Parathyroid adenoma (tissue), 2 donors: ENCODE results near the gene LRG1.

ENCODE experiments used
- H2AFZ ChIP-seq: fragments of 300-600 bp; sonication (generic); one replicate; pipeline ENCODE4 v1.7.0; 2017; ENCODE audit warnings: antibody characterized with exemption, mild to moderate bottlenecking
- H3K27ac ChIP-seq: fragments of 300-600 bp; sonication (generic); one replicate; pipeline ENCODE4 v1.7.0; 2017
- H3K27me3 ChIP-seq: fragments of 300-600 bp; sonication (generic); one replicate; pipeline ENCODE4 v1.7.0; 2017; ENCODE audit warnings: low read length; ENCODE audit not compliant: control insufficient read depth, insufficient read depth
- H3K36me3 ChIP-seq: fragments of 300-600 bp; sonication (generic); one replicate; pipeline ENCODE4 v1.7.0; 2017; ENCODE audit warnings: low read length; ENCODE audit not compliant: control insufficient read depth, insufficient read depth
- H3K4me1 ChIP-seq: fragments of 300-600 bp; sonication (generic); one replicate; pipeline ENCODE4 v1.7.0; 2017; ENCODE audit warnings: control low read depth
- H3K4me2 ChIP-seq: fragments of 300-600 bp; sonication (generic); one replicate; pipeline ENCODE4 v1.7.0; 2017; ENCODE audit warnings: low read length
- H3K4me3 ChIP-seq: fragments of 300-600 bp; sonication (generic); one replicate; pipeline ENCODE4 v1.7.0; 2017; ENCODE audit warnings: low read depth, low read length
- H3K79me2 ChIP-seq: fragments of 300-600 bp; sonication (generic); one replicate; pipeline ENCODE4 v1.7.0; 2017; ENCODE audit warnings: control low read depth
- H3K9ac ChIP-seq: fragments of 300-600 bp; sonication (generic); one replicate; pipeline ENCODE4 v1.7.0; 2017; ENCODE audit warnings: mild to moderate bottlenecking
- H3K9me3 ChIP-seq: fragments of 300-600 bp; sonication (generic); one replicate; pipeline ENCODE4 v1.7.0; 2017; ENCODE audit warnings: low read length; ENCODE audit not compliant: control insufficient read depth
- TF ChIP-seq, protein P1 (sequence below): fragments of 300-600 bp; sonication (generic); IDR thresholded peaks from one replicate; pipeline ENCODE4 v1.7.0; 2017; ENCODE audit warnings: antibody characterized with exemption, mild to moderate bottlenecking
- donor health status: primary hyperparathyroidism.

LRG1 gene

DNA sequence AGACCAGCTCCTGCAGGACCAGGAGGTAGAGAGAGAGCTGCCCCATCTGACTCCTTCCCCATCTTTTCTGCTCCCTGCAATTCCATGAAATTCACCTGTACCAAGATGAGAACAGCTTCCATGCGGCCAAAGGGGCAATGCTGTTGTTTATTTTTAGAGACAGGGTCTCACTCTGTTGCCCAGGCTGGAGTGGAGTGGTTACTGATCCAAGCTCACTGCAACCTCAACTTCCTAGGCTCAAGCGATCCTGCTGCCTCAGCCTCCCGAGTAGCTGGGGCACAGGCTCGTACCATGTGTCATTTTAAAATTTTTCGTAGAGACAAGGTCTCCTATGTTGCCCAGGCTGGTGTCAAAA lies 18.0 kb downstream of the LRG1 start:
- H3K27me3 ChIP-seq: no peaks in the 10 kb centered on the region
- TF ChIP-seq, protein P1, sequence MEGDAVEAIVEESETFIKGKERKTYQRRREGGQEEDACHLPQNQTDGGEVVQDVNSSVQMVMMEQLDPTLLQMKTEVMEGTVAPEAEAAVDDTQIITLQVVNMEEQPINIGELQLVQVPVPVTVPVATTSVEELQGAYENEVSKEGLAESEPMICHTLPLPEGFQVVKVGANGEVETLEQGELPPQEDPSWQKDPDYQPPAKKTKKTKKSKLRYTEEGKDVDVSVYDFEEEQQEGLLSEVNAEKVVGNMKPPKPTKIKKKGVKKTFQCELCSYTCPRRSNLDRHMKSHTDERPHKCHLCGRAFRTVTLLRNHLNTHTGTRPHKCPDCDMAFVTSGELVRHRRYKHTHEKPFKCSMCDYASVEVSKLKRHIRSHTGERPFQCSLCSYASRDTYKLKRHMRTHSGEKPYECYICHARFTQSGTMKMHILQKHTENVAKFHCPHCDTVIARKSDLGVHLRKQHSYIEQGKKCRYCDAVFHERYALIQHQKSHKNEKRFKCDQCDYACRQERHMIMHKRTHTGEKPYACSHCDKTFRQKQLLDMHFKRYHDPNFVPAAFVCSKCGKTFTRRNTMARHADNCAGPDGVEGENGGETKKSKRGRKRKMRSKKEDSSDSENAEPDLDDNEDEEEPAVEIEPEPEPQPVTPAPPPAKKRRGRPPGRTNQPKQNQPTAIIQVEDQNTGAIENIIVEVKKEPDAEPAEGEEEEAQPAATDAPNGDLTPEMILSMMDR: no peak

GRCh38 chr19:4521170-4521887 lies 18.5 kb downstream of the LRG1 start:
- H3K36me3 ChIP-seq: no peaks in the 10 kb centered on the region
- no peak overlapping the region for H3K27ac ChIP-seq
- H2AFZ ChIP-seq: no peak overlapping the region
- H3K4me1 ChIP-seq: no peaks in the 10 kb centered on the region
- H3K27me3 ChIP-seq: no peaks in the 10 kb centered on the region
- no peaks in the 10 kb centered on the region for H3K9me3 ChIP-seq
- no peaks in the 10 kb centered on the region for H3K79me2 ChIP-seq
- no peak overlapping the region for H3K9ac ChIP-seq
- no peak overlapping the region for H3K4me2 ChIP-seq
- H3K4me3 ChIP-seq: no peak overlapping the region
- TF ChIP-seq, protein P1: no peak

More for the DNA sequence above, 18.0 kb downstream of the LRG1 start:
- no peak overlapping the region for H3K4me2 ChIP-seq
- H3K4me3 ChIP-seq: no peak overlapping the region
- no peaks in the 10 kb centered on the region for H3K9me3 ChIP-seq
- no peaks in the 10 kb centered on the region for H3K79me2 ChIP-seq
- no peaks in the 10 kb centered on the region for H3K36me3 ChIP-seq
- H3K9ac ChIP-seq: no peak overlapping the region
- H3K4me1 ChIP-seq: no peaks in the 10 kb centered on the region
- no peak overlapping the region for H2AFZ ChIP-seq
- no peak overlapping the region for H3K27ac ChIP-seq

DNA sequence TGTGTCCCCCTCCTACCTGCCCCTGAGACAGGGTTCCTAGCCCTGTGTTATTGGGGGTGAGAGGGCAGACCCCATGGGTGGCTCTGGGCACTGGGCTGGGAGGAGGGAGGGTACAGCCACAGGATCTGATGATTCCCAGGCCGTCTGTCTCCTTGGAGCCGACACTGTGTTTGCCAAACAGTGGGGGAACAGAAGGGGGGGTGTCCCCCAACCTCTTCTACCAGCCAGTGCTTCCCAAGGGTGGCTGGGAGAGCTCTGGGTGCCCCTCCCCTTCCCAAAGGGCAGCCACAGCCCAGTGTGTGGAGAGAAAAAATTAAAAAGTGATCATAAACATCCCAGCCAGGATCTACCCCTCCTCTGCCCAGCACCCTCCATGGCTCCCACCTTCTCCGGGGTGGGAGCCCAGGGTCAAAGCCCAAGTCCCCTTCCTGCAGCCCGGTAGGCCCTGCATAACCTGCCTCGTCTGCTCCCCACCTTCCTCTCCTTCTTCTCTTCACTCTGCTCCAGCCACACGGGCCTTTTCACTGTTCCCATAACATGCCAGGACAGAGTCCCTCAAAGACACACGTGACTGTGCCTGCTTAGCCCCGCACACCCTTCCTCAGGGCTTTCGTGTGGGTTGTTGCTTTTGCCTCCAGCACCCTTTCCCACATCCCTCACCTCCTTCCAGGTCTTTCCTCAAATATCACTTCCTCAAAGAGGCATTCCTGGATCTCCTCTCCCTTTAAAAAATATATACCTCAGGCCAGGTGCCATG lies 20.1 kb downstream of the LRG1 start:
- Histone ChIP-seq H3K4me2 (no peak overlapping the region), H3K4me3 (no peak overlapping the region), H3K79me2 (no peaks in the 10 kb centered on the region), H3K9me3 (no peaks in the 10 kb centered on the region), H3K27ac (no peak overlapping the region), H3K36me3 (no peaks in the 10 kb centered on the region), H3K4me1 (no peaks in the 10 kb centered on the region), H2AFZ (no peak overlapping the region), H3K27me3 (no peaks in the 10 kb centered on the region), H3K9ac (no peak overlapping the region)
- TF ChIP-seq, protein P1: no peak

DNA sequence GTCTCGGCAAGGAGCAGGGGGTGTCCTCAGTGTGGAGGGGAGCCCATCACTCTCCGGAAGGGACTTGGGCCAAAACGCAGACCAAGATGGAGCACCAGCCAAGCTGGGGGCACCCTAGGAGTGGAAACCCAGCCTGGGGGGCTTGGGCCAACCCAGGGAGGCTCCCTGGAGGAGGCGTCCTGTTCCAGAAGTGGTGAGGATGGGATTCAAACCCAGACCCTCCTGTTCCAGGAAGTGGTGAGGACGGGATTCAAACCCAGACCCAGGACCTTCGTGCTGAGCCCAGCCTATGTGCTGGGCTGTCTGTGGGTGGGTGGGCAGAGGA lies 20.7 kb downstream of the LRG1 start:
- Histone ChIP-seq H2AFZ (no peak overlapping the region), H3K36me3 (no peaks in the 10 kb centered on the region), H3K79me2 (no peaks in the 10 kb centered on the region), H3K27ac (no peak overlapping the region), H3K4me1 (no peaks in the 10 kb centered on the region), H3K9ac (no peak overlapping the region), H3K4me3 (no peak overlapping the region), H3K27me3 (no peaks in the 10 kb centered on the region), H3K9me3 (no peaks in the 10 kb centered on the region), H3K4me2 (no peak overlapping the region)
- TF ChIP-seq, protein P1: no peak
